Kidney epithelial cell (primary cell): ENCODE data around the gene OR10G7. TPM values are rescaled to one million over a fixed set of nuclear protein-coding genes. Genes with fewer than 3 reads are reported as not detected.

Source experiments
- DNase-seq: peaks from one replicate; pipeline ENCODE4 v3.0.0-alpha.2; 2010; ENCODE audit warnings: low read depth
- H3K27me3 ChIP-seq: 2 replicates; pipeline ENCODE4 v1.6.0; 2011; ENCODE audit warnings: low read length; ENCODE audit not compliant: control insufficient read depth, insufficient read depth
- H3K36me3 ChIP-seq: 2 replicates; pipeline ENCODE4 v1.5.1; 2011; ENCODE audit warnings: low read length; ENCODE audit not compliant: control insufficient read depth, insufficient read depth
- H3K4me3 ChIP-seq: 2 replicates; pipeline ENCODE4 v1.5.1; 2011; ENCODE audit warnings: low read depth, mild to moderate bottlenecking, control low read depth, low read length
- total RNA-seq: library from RNA; depleted of rRNA; stranded (reverse); fragments of >200 nt; gene quantifications from 2 replicates; pipeline ENCODE4 v1.2.3, GENCODE V29; 2015
- TF ChIP-seq, protein P1 (sequence below): IDR thresholded peaks from 2 replicates; pipeline ENCODE4 v1.5.1; 2011; ENCODE audit warnings: mild to moderate bottlenecking, moderate library complexity, low read length, control low read depth, inconsistent platforms; ENCODE audit not compliant: insufficient read depth, poor library complexity, severe bottlenecking

OR10G7 gene
- total RNA-seq, 1 donor from 2014 or later, result not detected

DNA sequence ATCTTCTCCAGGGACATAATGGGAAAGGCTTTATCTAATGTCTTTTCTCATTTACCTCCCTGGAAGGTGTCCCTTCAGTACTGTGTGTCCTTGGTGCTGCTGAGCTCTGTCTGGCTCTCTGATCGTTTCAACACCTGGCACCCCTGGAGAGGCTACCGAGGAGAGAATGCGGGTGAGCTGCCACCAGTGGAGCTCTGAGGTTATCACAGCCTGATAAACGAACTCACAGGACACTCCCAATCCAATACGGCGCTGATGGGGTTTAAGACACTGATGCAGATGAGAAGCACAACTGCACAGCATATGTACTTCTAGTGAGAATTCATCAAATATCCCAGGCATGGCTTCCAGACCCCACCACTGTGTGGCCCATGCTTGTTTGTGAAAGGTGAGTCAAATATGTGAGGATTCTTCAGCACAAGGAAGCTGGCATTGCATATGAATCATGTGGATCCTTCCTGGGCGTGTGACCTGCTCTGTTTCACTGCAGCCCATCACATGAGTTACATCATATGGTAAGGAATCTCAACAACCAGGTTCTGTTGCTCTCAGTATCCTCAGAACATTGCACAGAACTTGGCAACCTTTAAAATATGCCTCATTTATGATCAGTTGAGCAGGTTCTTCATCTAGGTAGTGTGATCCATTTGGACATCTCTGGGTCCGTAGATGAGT lies 39.3 kb upstream of the OR10G7 start:
- TF ChIP-seq, protein P1, sequence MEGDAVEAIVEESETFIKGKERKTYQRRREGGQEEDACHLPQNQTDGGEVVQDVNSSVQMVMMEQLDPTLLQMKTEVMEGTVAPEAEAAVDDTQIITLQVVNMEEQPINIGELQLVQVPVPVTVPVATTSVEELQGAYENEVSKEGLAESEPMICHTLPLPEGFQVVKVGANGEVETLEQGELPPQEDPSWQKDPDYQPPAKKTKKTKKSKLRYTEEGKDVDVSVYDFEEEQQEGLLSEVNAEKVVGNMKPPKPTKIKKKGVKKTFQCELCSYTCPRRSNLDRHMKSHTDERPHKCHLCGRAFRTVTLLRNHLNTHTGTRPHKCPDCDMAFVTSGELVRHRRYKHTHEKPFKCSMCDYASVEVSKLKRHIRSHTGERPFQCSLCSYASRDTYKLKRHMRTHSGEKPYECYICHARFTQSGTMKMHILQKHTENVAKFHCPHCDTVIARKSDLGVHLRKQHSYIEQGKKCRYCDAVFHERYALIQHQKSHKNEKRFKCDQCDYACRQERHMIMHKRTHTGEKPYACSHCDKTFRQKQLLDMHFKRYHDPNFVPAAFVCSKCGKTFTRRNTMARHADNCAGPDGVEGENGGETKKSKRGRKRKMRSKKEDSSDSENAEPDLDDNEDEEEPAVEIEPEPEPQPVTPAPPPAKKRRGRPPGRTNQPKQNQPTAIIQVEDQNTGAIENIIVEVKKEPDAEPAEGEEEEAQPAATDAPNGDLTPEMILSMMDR, result no peak
- Histone ChIP-seq H3K4me3 (no peak overlapping the region), H3K27me3 (no peaks in the 10 kb centered on the region), H3K36me3 (no peaks in the 10 kb centered on the region)
- peak; percentile 48 for DNase-seq

GRCh38 chr11:124079631-124080326 lies 38.7 kb upstream of the OR10G7 start:
- Histone ChIP-seq H3K36me3 (no peaks in the 10 kb centered on the region), H3K27me3 (no peaks in the 10 kb centered on the region), H3K4me3 (no peak overlapping the region)
- no peak for DNase-seq
- TF ChIP-seq, protein P1, result no peak

DNA sequence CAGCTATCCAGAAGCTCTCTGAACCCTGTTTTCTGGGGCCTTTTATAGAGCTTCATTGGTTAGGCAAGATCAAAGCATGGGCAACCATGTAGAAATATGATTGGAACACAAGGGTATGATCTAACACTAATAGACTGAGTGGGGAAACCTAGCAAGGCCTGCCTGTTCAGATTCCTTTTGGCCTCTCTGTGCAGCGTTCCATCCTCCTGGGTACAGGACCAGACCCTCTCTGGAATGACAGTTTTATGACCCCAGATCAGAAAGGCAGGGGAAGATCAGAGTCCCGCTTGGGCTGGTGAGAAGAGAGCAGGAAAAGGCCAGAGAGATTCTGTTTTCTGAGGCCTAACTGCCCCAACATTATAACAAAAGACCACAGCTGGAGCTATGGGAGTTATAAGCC lies 37.5 kb upstream of the OR10G7 start:
- TF ChIP-seq, protein P1, result no peak
- no peaks in the 10 kb centered on the region for H3K27me3 ChIP-seq

DNA sequence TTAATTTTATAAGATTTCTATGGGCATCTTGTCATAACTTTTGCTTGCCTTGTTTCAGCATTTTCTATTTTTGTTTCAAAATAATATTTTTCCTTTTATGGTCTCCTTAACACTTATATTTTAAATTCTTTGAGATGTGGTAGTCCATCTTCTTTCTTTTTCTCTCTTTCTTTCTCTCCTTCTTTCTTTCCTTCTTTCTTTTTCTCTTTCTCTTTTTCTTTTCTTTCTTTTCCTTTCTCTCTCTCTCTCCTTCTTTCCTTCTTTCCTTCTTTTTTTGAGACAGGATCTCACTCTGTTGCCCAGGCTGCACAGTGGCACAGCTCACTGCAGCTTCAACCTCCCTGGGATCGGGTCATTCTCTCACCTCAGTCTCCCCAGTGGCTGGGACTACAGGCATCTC lies 36.1 kb upstream of the OR10G7 start:
- no peaks in the 10 kb centered on the region for H3K27me3 ChIP-seq
- DNase-seq, result no peak
- H3K36me3 ChIP-seq, result no peaks in the 10 kb centered on the region
- TF ChIP-seq, protein P1, result no peak
- H3K4me3 ChIP-seq, result no peak overlapping the region

More for the DNA sequence above, 37.5 kb upstream of the OR10G7 start:
- no peak for DNase-seq
- Histone ChIP-seq H3K4me3 (no peak overlapping the region), H3K36me3 (no peaks in the 10 kb centered on the region)

- TF ChIP-seq, protein P1, result no peak
- no peak for DNase-seq
- no peaks in the 10 kb centered on the region for H3K27me3 ChIP-seq
- H3K4me3 ChIP-seq, result peak overlapping the region; percentile 46
- H3K36me3 ChIP-seq, result no peaks in the 10 kb centered on the region
These were observed 34.9 kb upstream of the OR10G7 start for GRCh38 chr11:124075841-124076651.
